Endometrial microvascular endothelial cells (primary cell): ENCODE data around the gene POU2AF2. TPM values are rescaled to one million over a fixed set of nuclear protein-coding genes. Genes with fewer than 3 reads are reported as not detected.

Experiments used
- in situ Hi-C: cut with HindIII; loops from 2 replicates; pipeline ENCODE4 v1.10.0; 2017; ENCODE audit warnings: low sequenced_read_pairs, low pct_unique_long_range_greater_than_20kb; ENCODE audit errors: inconsistent ontology term
- total RNA-seq: library from RNA; depleted of rRNA; stranded (reverse); fragments of >200 nt; gene quantifications from one replicate; pipeline ENCODE4 v1.2.3, GENCODE V29; 2015; ENCODE audit errors: inconsistent ontology term

POU2AF2 gene
- total RNA-seq, 1 donor from 2014 or later: not detected

DNA sequence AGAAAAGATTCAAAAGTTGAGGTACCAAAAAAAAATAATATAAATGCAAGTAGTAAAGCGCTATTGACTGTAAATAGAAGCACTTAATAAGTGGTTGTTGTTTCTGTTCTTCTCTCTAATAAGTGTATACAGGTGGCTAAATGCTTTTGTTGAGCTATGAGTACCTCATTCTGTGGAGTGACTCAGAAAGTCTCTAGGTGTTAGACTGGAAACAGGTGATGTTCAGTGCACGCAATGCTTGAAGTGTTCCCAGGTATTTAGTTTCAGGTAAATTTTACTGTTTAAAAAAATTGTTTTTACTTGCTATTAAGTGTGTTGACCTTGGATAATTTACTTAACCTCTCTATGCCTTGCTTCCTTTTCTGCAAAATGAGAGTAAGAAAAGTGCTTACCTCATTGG lies 77.0 kb downstream of the POU2AF2 start:
- in situ Hi-C loops: no loop called here

DNA sequence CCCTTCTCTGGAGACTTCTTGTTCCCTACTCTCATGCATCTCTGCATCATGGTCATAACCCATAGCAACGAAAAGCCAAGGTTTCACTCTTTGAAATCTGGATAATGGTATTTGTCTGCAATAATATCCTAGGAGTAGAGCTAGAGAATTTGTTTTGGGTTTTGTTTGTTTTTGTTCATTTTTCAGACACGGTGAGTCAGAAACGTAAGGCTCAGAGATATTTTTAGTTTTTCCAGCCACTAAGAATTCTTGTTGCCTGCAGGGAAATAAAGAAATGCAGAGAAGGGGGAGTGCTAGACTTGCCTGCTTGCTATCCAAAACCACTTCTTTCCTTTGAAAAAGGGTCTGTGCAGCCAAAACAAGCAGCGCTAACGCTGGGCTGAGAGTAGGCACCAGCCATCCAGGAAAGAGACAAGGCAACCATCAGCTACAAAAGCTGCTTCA lies 78.8 kb downstream of the POU2AF2 start:
- in situ Hi-C loops: no loop called here

DNA sequence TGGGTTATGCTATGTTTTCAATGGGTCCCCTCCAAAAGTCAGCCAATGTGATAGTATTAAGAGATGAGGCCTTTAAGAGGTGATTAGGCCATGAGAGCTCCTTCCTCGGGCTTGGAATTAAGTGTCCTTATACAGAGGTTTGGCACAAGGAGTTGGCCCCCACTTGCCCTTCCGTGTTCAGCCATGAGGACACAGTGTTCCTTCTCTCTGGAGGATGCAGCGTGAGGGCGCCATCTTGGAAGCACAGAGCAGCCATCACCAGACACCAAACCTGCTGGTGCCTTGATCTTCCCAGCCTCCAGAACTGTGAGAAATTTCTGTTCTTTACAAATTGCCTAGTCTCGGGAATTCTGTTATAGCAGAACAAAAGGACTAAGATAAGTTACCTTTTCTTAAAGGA lies 79.7 kb downstream of the POU2AF2 start:
- in situ Hi-C loops: no loop called here

DNA sequence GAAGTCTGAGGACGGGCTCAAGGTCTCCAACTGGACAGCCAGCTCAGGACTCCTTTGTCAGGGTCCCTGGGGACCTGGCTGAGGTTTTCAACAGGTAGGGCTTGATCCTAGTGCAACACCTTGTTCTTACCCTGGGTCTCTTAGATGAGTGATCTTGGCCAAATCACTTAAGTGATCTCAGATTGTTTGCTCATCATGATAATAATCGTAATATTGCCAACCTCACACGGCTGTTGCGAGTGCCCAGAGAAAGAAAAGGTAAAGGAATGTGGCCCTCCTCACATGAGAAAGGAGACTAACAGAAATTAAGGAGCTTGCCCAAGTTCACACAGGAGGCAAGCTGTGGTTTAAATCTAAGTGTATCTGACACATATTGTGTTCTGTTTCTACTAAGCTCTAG lies 81.3 kb downstream of the POU2AF2 start:
- in situ Hi-C loops: no loop called here

DNA sequence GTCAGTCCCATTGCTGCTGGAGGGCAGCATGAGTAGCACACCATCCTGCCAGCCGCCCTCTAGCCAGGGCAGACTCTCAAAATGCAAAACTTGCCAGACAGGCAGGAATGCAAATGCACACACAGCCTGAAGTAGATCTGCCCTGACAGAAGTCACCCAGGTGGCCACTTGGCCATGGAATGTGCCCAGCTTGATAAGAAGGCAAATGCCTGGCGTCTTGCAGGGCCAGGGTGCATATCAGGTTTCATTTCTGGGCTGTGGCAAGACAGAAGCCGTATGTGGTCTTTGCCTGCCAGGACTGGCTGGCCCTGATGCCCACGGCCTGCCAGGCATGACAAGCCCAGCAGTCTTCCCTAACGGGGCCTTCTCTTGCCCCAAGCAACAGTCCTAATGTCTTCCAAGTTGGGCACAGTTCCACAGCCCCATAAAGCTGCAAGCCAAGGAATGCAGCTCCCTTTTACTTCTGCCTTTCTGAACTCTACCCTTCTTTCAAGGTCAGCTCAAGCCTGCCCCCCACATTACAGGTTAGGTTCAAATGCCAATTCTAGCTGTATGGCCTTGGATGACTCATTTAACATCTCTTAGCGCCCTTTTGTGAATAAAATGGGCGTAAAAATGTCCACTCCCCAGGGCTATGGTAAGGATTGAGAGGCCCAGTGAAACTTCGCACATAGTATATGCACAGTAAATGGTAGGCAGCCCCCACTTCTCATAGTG lies 82.5 kb downstream of the POU2AF2 start:
- in situ Hi-C loops: no loop called here

DNA sequence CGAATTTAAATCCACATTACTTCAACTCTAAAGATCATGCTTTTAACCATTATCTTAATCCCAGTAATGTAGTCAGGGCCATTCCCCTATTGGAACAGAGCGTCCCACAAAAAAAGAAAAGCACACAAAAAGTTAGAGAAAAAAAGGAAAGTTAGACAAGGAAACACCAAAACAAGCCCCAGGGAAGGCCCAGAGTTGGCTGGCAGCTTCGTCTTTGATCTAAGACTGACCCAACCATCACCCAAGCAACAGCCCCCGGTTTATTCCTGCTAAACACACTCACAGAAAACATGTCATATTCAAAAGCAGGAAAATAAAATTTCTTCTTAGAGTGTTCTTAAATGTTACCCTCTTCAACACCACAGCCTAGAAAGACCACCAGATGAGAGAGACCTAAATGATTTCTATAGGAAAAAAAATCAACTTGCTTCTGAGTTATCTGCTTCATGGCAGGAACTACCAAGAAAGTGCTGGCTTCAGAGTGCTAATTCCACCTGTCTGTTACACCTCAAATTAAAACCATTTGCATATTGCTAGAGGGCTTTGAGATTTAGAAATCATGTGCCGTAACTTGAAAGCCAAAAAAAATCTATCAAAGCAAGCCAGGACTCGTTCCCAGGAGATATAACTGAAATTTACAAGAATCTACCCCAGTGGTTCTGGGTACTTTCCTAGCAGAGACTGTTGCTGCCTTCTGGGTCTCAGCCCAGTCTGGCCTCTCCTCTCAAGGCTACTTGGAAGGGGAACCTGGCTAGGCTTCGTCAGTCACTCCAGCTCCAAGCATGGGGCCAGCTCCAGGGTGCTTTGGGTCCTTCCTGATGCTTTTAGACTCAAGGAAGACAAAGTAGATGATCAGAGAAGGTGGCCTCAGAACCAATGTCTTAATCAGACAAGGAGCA lies 84.0 kb downstream of the POU2AF2 start:
- in situ Hi-C loops: no loop called here

DNA sequence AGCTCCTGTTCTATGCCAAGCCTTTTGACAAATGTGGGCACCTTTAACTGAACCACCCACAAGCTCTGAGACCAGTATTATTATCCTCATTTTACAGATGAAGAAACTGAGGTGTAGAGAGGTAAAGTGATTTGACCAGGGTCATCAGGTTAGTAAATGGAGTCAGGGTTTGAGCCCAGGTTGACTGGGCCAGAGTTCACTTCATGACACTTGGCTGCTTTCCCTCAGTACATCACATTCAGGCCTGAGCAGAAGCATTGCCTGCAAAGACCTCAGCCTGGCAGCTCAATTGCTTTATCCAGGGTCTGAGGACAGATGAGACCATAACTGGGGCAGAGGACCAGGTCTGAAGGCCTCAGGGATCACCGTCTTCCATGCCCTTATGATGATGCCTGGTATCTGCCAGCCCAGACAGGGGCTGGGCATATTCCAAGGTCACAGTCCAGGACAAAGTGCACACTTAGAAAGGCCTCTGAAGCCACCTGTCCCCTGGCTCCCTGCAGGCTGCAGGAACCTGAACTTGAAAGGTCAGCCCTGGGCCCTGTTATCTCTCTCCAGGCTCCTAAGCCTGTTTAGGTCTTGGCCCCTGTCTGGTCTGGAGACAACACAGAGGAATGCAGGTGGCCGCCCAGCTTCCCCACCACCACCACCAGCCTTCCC lies 84.8 kb downstream of the POU2AF2 start:
- in situ Hi-C loops: no loop called here

DNA sequence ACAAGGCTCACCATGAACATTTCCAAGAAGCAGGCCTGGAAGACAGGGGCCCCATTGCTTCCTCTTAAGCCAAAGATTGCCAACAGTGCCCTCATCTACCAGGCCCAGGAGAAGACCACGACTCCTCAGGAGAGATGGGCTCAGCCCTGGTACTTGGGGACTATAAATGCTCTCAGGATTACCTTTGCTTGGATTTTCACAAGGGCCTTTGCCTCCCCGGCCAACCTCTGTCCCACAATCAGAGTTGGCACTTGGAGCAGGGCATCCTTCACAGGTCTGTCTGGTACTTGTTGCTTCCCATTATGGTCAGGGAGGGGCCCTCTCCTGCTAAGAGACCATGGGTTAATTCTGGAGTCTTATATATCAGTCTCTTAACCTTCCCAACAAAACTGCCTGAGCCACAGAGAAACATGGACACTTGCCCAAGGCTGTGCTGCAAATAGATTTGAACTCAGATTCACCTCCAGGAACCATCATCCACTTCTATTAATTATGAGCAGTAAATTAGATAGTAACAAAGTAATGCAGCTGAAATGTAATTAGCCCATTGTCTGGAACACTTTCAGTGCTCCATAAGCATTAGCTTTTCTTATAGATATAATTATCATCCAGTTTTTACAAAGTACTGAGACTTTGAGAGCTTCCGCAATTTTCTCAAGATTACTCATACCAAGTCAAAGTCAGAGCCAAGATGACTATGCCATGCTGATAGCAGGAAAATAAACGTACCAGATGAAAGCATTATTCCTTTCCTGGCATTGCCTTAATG lies 86.4 kb downstream of the POU2AF2 start:
- in situ Hi-C loops: no loop called here

DNA sequence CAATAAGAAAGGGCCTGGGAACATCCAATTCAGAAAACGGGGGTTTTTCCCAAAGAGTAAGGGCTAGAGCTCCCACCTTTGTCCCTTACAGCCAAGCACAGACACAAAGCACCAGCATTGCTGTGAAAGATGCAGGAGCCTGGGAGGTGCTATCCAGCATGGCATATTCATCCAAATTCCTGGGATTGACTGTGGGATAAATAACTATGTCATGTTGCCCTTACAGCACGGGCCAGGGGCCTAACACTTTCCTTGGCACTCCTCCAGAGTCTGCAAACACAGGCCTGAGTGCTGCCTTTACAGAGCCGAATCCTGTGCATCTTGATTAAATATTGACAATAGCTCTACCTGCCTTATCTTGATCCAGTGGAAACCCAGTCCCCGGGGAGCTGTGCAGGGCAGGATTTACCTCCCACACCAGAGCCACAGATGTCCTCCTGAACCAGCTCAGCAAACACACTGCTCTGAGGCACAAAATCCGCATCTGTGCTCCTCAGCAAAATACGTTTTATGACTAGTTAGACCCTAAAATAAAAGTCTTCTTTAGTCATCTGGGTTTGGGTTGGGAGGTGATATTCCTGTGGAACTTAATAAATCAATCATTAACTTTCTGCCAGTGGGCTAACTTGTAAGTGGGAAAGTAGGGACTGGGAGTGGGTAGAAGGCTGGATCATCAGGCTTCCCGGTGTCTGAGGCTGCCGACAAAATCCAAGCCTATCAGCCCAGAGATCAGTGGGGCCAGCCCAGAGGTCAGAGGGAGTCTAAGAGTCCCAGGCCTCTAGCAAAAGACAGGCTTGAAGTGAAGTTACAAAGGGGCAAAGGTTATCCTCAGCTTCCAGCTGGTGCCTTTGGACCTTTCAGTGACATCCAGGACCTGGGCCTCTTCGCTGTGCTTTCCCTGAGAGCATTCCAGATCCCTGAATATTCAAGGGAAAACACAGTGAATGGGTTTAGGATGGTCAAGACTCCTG lies 89.3 kb downstream of the POU2AF2 start:
- in situ Hi-C loops: no loop called here

DNA sequence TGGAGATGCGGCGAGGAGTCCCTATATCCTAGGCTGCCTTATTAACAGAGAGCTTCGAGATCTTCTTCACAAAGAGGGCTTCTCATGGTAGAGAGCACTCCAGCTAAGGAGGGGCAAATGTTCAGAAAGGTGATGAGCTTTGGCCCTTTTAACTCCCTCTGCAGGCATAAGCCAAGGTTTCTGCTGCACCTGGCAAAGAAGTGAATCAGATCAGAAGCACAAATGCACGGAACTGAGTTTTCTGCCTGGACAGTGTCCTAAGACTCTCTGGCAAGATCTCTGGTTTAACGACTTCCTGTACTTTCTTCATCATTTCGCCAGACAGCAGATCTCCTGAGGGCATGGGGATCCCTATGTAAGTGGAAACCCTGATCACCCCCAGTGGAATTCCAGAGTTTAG lies 90.0 kb downstream of the POU2AF2 start:
- in situ Hi-C loops: no loop called here

Other genes with a start within 250 kb of the POU2AF2 start
- gene POU2AF3, start 52.8 kb downstream of the POU2AF2 start, total RNA-seq: not detected
- not detected for gene POU2AF1, start 133.6 kb downstream of the POU2AF2 start, total RNA-seq